HG02852 (cell line): ENCODE data around the gene OTUD7B.
A peak's percentile ranks its signal among the peaks of the same experiment; 100 is the strongest.
"Not testable (repeated sequence)": the region's sequence is repeated elsewhere in the genome, so short reads cannot be mapped to it uniquely, and the experiment has no call there.

ENCODE experiments used
- ATAC-seq: cut with Tn5 transposase; IDR thresholded peaks from one replicate; pipeline ENCODE4 v1.9.1; 2021; ENCODE audit warnings: mild to moderate bottlenecking, moderate library complexity; ENCODE audit not compliant: unreplicated experiment

OTUD7B gene

DNA sequence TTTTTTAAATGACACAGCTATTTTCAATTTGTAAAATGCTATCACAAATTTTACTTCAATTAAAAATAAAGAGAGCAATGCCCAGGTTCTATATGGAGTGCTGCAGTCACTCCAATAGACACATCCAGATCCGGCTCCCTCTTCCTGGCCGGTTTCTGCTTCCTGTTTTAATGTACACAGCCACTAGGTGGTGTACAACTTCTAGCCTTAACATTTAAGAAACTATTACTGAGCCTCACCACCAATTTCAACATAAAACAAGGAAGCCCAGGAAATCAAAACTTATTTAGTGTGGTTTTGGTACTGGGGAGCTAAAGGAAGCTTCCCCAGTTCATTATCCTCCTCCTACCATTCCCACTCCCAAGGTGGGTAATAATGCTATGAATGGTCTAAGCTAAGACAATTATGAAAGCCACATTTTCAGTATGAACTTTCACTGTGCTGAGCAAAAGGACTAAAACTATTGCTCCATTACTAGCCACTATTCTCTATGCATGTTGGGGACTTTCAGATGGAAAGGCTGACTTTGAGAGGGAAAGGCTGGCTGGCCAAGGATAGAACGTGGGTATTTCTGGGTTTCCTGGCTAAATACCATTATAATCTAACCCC is 48.4 kb downstream of the OTUD7B start:
- peak; percentile 43 for ATAC-seq

DNA sequence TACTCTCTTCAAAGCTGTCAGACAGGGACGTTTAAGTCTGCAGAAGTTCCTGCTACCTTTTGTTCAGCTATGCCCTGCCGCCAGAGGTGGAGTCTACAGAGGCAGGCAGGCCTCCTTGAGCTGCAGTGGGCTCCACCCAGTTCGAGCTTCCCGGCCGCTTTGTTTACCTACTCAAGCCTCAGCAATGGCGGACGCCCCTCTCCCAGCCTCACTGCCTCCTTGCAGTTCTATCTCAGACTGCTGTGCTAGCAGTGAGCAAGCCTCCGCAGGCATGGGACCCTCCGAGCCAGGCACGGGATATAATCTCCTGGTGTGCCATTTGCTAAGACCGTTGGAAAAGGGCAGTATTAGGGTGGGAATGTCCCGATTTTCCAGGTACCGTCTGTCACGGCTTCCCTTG is 53.0 kb downstream of the OTUD7B start:
- not testable (repeated sequence) for ATAC-seq

DNA sequence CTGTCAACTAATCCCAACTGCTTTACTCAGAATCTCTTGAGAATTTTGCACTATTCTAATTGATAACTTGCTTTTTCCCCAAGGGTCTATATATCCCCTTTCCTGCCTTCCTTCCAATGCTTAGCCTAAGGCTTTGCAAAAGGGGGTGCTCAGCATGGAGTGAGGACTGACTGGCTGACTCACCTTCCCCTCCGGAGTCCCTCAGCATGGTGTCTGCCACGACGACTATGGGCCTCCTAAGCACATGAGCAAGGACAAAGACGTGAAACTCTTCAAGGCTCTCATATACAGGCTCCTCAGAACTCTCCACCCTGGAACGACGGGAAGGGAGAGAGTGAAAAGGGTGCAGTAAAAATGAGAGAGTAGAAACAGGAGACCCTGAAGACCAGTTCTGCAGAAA is 60.6 kb downstream of the OTUD7B start:
- no peak for ATAC-seq

DNA sequence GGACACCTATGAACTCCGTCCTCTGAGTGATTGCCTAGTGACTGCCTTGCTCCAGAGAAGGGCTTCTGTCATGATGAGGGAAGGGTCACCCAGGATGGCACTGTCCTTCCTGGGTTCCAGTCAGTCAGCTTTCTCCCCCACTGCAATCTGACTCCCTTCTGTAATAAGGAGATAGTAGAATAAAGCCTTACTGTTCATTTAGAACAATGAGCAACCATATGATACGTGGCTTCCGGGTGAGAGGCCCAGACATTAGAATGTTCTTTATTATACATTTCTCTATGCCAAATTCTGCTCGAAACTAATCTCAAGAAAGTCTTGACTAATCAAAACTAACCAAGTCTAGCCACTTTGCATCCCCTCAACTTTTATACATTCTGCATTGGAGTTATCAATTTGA is 65.3 kb downstream of the OTUD7B start:
- ATAC-seq, result no peak

DNA sequence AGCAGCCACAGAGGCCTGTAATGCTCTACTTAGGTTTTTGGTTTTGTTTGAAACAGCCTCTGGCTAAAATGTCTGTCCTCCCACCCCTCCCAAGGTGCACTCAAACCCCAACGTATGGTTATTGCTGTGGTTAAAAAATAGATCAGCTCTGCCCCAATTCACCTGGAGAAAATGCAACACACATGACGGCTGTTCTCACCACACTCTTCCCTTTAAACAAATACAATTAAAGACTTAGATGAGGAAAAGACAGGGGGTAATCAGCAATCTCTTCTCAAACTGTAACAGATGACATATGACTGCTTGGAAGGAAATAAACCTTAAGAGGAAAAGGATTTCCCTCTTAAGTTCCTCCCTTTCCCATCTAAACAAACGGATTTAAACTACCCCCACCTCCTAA is 67.6 kb downstream of the OTUD7B start:
- no peak for ATAC-seq

DNA sequence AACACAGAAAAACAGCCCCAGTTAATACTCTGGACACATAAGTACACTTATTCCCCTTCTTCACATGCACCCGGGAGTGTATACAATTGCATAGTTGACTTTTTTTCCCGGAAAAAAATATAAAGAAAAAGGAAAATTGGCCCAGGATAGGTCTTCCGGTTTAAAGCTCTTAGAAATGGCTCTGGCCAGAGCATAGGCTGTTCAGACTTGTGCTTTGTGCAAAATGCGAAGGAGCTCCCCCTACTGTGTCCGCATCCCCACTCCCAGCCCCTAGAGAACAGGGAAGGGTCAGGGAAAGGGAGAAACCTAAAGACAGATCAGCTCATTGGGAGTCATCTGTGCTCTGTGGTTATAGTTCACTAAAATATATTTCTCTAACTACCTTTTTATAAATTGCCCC is 68.3 kb downstream of the OTUD7B start:
- ATAC-seq, result no peak

DNA sequence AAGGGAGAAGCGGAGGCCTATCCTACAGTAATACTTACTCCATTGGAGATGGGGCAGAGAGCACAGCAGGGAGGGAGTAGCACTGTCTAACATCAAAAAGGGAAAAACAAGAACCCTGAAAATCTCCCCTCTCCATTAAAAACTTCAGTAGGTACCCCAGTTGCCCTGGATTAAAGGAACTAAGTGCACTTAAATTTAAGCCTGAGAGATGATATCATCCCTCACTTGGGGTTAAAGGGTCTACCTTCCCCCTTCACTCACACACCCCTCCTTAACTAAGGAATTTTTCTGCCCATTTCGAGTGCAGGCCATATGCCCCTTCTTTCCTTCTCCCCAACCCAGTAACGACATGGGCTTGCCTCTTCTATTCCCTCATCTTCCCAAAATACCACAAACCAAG is 70.1 kb downstream of the OTUD7B start:
- ATAC-seq, result no peak

DNA sequence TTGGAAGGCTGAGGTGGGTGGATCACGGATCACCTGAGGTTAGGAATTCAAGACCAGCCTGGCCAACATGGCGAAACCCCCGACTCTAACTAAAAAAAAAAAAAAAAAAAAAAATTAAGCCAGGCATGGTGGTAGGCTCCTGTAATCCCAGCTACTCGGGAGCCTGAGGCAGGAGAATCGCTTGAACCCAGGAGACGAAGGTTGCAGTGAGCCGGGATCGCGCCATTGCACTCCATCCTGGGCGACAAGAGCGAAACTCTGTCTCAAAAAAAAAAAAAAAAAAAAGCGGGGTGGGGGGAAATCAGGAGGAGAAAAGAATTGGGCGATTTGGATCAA is 71.9 kb downstream of the OTUD7B start:
- ATAC-seq, result not testable (repeated sequence)

DNA sequence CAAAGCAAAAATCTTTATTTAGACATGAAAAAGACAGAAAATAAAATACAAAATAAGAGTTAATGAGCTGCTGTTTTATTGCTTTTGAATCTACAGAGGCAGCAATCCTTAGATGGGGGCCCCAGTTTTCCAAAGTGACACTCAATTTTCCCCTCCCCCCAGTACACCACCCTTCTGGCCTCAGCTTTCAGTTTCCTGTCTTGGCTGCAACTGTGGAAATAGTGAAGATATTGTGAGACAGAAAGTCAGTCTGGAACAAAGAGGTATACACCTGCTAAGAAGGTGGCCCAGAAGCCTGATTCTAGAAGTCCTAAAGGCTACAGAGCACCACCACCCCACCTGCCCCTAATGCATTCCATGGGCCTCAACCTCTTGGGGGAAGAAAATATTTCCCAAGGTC is 72.8 kb downstream of the OTUD7B start:
- no peak for ATAC-seq

DNA sequence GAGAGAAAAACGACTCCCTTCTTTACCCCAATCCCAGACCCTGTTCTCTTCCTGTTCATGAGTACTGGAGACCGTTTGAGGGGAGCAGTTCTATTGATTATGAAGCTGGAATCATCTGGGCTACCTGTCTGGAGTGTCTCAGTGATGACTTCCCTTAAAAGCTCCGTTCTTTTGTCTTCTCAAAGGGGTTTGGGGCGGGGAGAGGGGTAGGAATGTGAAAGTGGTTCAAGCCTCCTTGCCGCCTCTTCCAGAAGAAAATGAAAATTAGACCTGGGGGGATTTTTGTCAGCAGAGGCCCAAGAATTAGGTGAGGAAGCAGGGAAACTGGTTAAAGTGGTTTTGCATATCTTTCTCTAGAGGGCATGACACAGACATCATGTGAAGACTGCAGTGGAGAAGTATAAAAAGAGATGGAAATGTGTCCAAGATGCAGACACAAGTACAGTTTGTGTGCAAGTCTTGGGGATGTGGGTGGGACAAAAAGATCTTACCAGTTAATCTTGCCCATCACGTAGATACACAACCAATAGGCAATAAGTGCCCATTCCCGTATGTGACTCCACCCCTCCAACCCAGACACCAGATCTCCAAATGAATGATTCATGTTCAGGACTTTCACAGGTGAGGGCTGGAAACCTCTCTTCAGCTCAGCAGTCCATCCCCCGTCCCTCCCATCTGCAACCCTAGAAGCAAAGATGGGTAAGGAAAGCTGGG is 73.4 kb downstream of the OTUD7B start:
- no peak for ATAC-seq

DNA sequence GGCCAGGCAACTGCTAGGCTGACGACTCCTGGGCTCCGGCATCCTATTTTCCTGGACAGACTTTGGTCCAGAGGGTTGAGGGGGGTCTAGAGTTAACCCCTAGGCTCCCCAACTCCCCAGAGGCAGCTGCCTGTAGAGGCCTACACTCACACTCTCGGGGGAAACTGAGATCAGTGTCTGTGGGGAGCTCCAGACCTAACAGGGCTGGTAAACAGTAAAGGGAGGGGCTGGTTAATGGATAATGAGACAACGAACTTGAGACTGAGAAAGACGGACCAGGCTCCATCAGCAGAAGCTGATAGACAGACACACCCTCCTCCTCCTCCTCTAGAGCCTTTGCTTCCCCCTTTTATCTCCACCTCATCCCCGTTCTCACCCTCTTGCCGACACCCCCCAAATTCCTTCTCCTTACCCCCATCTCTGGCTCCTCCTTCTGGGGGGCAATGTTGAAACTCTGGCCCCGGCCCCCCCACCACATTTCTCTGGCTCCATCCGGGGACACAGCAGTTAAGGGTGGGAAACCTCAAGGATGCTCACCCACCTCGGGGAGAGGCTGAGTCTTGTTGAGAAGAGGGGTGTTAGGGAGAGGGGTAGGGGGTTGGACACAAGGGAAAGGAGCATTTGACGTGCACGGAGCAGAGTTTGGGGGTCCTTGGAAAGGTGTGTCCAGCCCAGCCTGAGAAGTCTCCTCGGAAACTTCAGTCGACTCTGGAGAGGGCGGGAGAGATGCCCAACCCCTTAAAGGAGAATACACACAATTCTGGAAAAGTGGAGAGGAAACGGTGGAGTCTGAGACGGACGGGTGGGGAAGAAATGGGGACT is 74.1 kb downstream of the OTUD7B start, which contains the start of gene MTMR11:
Gene MTMR11, minus strand, starts transcription at position 710 of the 822 bp plus-strand sequence. Its CDS starts 232 bp downstream, at position 478.
- ATAC-seq, result no peak

DNA sequence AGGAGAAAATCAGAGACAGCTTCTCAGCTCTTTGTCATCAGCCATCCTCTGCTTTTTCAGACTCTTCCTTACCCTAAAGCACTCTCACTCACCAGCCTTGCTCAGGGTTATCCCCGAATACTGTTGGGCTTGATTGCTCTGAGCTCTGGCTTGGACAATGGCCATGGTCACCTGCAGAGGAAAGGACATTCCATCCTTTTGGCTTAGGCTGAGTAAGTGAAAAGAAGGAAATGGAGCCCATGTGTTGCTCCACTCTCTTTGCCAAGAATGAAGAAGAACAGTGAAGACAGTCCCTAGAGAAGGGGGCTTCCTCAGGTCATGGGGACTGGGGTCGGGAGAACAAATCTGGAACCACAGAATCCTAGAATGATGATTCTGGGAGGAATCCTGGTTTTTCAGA is 76.2 kb downstream of the OTUD7B start:
- no peak for ATAC-seq

DNA sequence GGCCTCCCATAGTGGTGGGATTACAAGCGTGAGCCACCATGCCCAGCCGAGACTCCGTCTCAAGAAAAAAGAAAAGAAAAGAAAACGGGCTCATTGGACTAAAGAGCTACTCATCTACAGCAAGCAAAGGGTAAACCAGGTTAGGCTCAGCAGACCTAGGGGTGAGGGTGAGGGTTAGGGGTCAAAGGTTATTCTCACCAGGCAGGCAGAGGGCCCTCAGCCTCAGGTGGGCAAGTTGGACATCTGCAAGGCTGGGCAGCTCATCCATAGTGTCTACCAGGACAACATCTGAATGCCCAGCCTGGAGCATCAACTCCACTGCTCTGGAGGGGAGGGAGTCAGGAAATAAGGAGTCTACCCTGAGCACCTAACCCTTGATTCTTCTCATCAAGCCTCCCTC is 77.3 kb downstream of the OTUD7B start:
- ATAC-seq, result no peak

DNA sequence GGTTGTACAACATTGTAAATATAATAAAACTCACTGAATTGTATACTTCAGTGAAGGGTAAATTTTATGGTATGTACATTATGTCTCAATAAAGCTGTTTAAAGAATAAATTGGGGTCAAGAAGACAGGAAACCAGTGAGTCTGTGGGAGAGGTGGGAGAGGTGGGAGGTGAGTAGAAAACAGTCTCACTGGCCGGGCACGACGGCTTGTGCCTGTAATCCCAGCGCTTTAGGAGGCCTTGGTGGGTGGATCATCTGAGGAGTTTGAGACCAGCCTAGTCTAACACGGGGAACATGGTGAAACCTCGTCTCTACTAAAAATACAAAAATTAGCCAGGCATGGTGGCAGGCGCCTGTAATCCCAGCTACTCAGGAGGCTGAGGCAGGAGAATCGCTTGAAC is 78.1 kb downstream of the OTUD7B start:
- no peak for ATAC-seq

DNA sequence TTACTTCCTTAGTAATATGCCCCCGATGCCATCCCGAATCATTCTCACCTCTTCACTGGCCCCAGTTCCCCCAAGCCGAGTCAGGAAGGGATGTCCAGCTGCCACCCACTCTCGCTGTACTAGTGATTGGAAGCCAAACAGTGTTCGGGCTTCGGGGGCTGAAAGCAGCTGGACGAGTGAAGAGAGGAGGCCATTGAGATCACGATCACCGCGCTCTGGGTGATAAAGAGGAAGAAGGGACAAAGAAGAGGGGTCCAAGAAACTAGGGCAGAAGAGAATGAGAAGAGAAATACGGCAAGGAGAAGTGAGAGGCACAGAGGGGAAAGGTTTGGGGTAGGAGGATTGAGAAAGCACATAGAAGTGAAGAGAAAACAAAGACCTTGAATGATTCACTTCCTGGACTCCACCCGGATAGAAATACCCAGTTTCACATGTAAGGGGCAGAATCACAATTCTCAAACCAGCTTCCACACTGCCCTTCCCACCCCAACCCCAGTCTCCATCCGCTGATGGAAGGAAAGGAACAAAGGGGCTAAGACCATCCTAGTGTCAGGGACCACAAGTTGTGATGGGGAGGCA is 79.2 kb downstream of the OTUD7B start:
- ATAC-seq, result no peak

DNA sequence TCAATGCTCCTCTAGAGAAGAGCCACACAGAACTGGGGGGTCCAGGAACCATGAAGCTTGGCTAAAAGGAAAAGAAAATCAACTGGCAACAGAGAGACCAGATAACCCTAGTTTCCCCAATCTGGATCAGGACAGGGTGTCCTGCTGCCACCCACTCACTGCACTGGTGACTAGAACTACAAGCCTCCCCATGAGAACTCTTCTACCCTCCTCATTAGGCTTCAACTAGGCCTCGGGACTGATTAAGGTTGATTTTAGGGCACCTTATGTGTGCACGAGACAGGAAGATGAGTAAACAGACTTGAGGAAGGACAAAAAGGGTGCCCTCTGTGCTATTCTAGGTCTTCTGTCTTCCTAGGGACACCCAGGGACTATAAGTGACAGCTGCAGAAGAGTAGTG is 80.7 kb downstream of the OTUD7B start:
- ATAC-seq, result no peak

DNA sequence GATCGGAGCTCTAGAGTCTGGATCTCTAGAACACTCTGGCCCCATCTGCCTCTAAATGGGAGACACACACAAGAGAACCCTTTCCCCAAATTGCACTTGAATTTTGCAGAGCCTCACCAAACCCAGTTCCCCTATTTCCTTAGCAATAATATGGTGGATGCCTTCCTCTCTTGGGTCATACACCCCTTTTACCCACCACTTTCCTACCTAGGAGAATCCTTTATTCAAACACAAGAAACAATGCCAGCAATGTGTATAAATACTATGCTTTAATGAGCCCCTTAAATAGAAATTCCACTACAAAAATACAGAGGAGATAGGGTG is 82.2 kb downstream of the OTUD7B start:
- no peak for ATAC-seq

DNA sequence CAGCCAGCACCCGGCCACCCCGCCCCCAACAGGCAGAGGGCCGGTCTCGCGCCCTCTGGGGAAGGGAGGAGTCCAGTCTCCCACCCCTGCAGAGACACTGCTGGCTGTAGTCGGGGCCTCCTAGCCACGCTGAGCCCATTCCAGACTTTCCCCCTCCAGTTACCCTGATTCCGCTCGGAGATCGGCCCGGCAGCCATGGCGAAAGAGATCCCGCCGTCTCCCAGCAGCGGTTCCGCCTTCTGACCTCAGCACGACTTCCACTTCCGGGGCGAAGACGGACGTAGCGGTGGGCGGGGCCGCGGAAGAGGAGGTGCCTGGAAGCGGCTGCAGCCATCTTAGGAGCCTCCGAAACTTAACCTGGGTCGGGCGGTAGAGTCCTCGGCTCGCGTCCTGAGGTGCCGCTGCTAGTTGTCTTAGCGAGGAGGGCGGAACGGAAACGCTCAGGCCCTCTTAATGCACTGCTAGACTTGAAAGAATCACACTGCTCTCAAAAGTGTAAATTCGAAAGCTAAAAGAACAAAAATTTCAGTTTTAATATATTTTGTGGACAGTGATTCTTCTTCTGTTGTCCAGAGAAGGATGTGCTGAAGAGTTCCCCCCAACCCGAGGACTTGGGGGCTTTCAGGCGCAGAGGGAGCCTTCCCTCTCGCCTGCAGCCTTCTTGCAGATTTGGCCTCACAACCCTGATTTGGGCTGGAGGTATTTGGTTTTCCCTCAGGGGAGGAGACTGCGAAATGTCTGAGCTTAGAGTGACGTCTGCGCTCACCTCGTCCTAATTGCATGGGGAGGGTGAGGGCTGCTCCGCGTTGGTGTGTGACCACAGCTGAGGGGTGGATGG is 82.7 kb downstream of the OTUD7B start, which contains the start of gene SF3B4:
Gene SF3B4, minus strand, starts transcription at position 241 of the 838 bp plus-strand sequence. Its CDS starts 44 bp downstream, at position 197.
- ATAC-seq, result peak; percentile 95

DNA sequence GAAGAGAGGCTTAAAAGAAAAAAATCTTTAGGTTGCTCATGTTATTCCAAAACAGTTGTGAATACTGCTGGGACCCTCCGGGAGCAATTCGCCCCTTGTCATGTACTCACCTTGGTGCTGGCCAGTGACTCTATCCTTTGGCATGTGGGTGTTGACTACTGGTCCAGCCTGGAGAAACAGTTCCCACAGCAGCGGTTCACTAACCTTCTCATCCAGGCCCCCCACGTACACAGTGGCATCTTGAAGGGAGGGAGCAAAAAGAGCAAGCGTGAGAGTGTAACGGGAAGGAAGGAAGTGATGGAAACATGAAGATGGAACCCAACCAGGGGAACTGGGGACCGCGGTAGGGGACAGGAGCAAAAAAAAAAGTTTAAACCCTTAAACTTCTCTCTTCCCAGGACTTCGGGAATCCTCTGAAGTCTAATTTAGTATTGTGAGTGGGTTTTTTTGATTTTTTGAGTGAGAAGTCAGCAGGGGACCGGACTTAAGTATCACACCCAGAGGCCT is 83.4 kb downstream of the OTUD7B start:
- no peak for ATAC-seq

DNA sequence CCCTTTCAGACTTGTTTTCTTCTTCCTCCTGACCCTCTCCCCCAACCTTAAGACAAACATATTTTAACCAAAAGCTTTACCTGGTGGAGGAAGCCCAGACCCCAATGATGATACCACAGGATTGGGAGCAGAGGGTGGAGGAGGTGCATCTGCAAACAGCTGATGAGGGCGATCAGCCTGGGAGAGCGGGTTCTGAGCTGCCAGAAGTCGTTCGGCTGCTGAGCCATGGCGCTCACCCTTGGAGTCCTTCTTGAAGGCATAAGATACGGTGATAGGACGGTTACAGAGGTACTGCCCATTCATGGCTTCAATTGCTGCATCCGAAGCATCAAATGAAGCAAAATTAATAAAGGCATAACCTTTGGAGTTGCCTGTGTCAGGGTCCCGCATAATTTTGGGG is 84.2 kb downstream of the OTUD7B start:
- ATAC-seq, result no peak

DNA sequence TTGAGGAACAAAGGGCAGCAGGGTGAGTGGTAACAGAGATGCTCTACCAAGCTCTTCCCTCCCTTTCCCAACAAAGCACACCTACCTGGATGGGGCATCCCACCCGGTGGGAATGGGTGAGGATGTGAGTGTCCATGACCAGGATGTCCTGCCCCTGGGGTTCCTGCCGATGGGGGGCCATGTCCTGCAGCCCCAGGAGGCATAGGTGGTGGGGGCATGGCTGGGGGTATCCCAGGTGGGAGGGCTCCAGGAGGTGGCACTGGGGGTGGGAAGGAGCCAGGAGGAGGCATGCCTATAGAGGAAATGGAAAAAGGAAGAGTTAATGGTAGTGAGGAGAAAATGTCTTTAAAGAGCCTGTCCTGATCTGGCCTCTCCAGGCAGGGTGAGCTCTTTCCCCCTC is 84.8 kb downstream of the OTUD7B start:
- no peak for ATAC-seq
